HPDE6-E6E7 (cell line): Measurements from ENCODE around the gene SUGCT.

Experiments
- DNase-seq: peaks from one replicate; pipeline ENCODE4 v3.0.0; 2011; ENCODE audit warnings: missing footprints; ENCODE audit errors: extremely low spot score

The SUGCT gene

GRCh38 chr7:40673285-40673684, 538.5 kb downstream of the SUGCT start:
- no peak for DNase-seq

GRCh38 chr7:40674316-40674715, 539.5 kb downstream of the SUGCT start:
- DNase-seq, result no peak

GRCh38 chr7:40675741-40676140, 540.9 kb downstream of the SUGCT start:
- no peak for DNase-seq

- DNase-seq, result no peak
Measured at GRCh38 chr7:40676221-40676620, 541.4 kb downstream of the SUGCT start.

GRCh38 chr7:40680657-40681056, 545.9 kb downstream of the SUGCT start:
- peak; percentile 53 for DNase-seq

GRCh38 chr7:40682696-40683095, 547.9 kb downstream of the SUGCT start:
- DNase-seq, result no peak

- DNase-seq, result no peak
Measured at GRCh38 chr7:40694026-40694809, 559.4 kb downstream of the SUGCT start.

- DNase-seq, result no peak
Measured at GRCh38 chr7:40694991-40695390, 560.2 kb downstream of the SUGCT start.

- DNase-seq, result no peak
Measured at GRCh38 chr7:40697653-40698052, 562.8 kb downstream of the SUGCT start.

GRCh38 chr7:40698214-40698920, 563.6 kb downstream of the SUGCT start:
- DNase-seq, result no peak

GRCh38 chr7:40698921-40699260, 564.1 kb downstream of the SUGCT start:
- DNase-seq, result no peak

- DNase-seq, result no peak
Measured at GRCh38 chr7:40700653-40701421, 566.0 kb downstream of the SUGCT start.

GRCh38 chr7:40701836-40702551, 567.2 kb downstream of the SUGCT start:
- DNase-seq, result no peak

- no peak for DNase-seq
Measured at GRCh38 chr7:40704172-40704571, 569.4 kb downstream of the SUGCT start.

GRCh38 chr7:40706829-40707228, 572.0 kb downstream of the SUGCT start:
- DNase-seq, result no peak

- DNase-seq, result no peak
Measured at GRCh38 chr7:40709062-40709964, 574.5 kb downstream of the SUGCT start.

- DNase-seq, result peak; percentile 31
Measured at GRCh38 chr7:40711706-40712105, 576.9 kb downstream of the SUGCT start.

- no peak for DNase-seq
Measured at GRCh38 chr7:40714363-40715052, 579.7 kb downstream of the SUGCT start.

GRCh38 chr7:40715053-40715430, 580.2 kb downstream of the SUGCT start:
- no peak for DNase-seq

- no peak for DNase-seq
Measured at GRCh38 chr7:40716052-40716451, 581.2 kb downstream of the SUGCT start.
